MCF 10A (cell line): ENCODE data around the gene EDC4. TPM values are rescaled to one million over a fixed set of nuclear protein-coding genes. Genes with fewer than 3 reads are reported as not detected.

ENCODE experiments used
- BruUV-seq: library from RNA; stranded (reverse); fragments of 400-500 nt; replicated peaks from 2 replicates; lab custom pipeline; 2021; lab: Mats Ljungman, UMichigan
- CTCF ChIA-PET: fragments of 300-600 bp; sonication (Branson Sonifier 250); formaldehyde crosslinking; extraction: SDS; loops from one replicate; lab custom pipeline; 2021; ENCODE audit warnings: antibody characterized with exemption, inconsistent platforms; lab: Yijun Ruan, JAX
- POLR2A ChIA-PET: fragments of 300-600, 350-650 bp; sonication (Branson Sonifier 250); formaldehyde crosslinking; extraction: SDS; loops from one replicate; lab custom pipeline; 2020; ENCODE audit warnings: antibody characterized with exemption, inconsistent platforms; lab: Yijun Ruan, JAX
- DNase-seq: peaks from one replicate; pipeline ENCODE4 v3.0.0-alpha.2; 2018; ENCODE audit not compliant: unreplicated experiment
- H3K27ac Mint-ChIP-seq: one replicate; pipeline ENCODE4 v1.8.0; 2022; ENCODE audit warnings: mild to moderate bottlenecking, low read depth, mixed read lengths; ENCODE audit not compliant: unreplicated experiment
- H3K27me3 Mint-ChIP-seq: one replicate; pipeline ENCODE4 v1.8.0; 2022; ENCODE audit warnings: mixed read lengths; ENCODE audit not compliant: insufficient read depth, unreplicated experiment
- H3K36me3 Mint-ChIP-seq: one replicate; pipeline ENCODE4 v1.8.0; 2022; ENCODE audit warnings: mild to moderate bottlenecking, moderate library complexity, mixed read lengths; ENCODE audit not compliant: insufficient read depth, unreplicated experiment
- H3K4me1 Mint-ChIP-seq: one replicate; pipeline ENCODE4 v1.8.0; 2022; ENCODE audit warnings: mixed read lengths; ENCODE audit not compliant: insufficient read depth, unreplicated experiment
- H3K4me3 Mint-ChIP-seq: one replicate; pipeline ENCODE4 v1.8.0; 2022; ENCODE audit warnings: mild to moderate bottlenecking, moderate library complexity, mixed read lengths; ENCODE audit not compliant: unreplicated experiment
- H3K9me3 Mint-ChIP-seq: one replicate; pipeline ENCODE4 v1.8.0; 2022; ENCODE audit warnings: mixed read lengths; ENCODE audit not compliant: unreplicated experiment
- intact Hi-C: fragments of 100-400 bp; cut with micrococcal nuclease; formaldehyde crosslinking; loops from 2 replicates; pipeline ENCODE4 v1.14.1; 2022
- total RNA-seq: library from RNA; stranded (reverse); gene quantifications from 2 replicates; pipeline ENCODE4 v1.2.3, GENCODE V29; 2022
- TF ChIP-seq, protein P1 (sequence below): fragments of 200-600 bp; IDR thresholded peaks from one replicate; pipeline ENCODE4 v1.8.0; 2022; ENCODE audit warnings: antibody characterized with exemption, mild to moderate bottlenecking; ENCODE audit not compliant: unreplicated experiment

Gene EDC4
- total RNA-seq, 1 experiment from 2014 or later, result 50.9 TPM

DNA sequence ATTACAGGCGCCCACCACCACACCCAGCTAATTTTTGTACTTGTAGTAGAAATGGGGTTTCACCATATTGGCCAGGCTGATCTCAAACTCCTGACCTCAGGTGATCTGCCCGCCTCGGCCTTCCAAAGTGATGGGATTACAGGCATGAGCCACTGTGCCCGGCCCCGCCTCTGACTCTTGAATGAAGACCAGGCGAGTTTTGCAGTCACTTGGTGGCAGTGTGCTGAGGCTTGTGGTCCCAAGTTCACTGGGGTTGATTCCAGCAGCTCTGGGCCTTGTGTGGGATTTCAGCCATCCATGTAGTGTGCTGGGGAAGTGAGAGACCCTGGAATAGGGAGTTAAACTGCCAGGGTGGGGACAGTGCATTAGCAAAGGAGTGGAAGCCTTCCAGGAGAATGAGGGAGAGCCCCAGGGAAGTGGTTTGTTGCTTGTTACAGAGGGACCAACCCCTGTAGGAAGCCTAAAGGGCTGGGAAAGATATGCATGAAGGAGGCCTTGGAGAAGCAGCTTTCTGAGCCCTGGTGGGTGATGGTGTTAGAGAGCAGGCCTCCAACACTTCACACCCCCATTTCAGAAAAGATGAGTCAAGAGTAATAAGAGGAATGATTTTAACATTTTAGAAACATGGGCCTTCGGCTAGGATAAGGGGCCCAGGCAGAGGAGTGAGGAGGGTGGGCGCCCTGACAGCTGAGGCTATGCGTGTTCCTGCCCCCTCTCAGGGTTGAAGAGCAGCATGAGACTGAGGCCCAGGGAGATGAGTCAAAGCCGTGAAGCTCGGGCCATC, 34.7 kb downstream of the EDC4 start:
- Mint-ChIP-seq H3K4me1 (no peaks in the 10 kb centered on the region), H3K9me3 (no peaks in the 10 kb centered on the region), H3K4me3 (no peak overlapping the region), H3K36me3 (peaks cover 53% of the 10 kb centered on the region), H3K27ac (no peak overlapping the region), H3K27me3 (no peaks in the 10 kb centered on the region)
- DNase-seq, result no peak
- CTCF ChIA-PET, result interaction anchor here (1.2 to 2.6 kb wide), 3 partner anchors 12 to 91 kb away, joined by 4 to 10 read pairs (median 6); partner anchors contain the start of gene NRN1L
- POLR2A ChIA-PET, result interaction anchor here (0.5 to 1.4 kb wide), 5 partner anchors 14 to 140 kb away, joined by 3 read pairs; partner anchors contain the start of gene PSKH1
- TF ChIP-seq, protein P1, sequence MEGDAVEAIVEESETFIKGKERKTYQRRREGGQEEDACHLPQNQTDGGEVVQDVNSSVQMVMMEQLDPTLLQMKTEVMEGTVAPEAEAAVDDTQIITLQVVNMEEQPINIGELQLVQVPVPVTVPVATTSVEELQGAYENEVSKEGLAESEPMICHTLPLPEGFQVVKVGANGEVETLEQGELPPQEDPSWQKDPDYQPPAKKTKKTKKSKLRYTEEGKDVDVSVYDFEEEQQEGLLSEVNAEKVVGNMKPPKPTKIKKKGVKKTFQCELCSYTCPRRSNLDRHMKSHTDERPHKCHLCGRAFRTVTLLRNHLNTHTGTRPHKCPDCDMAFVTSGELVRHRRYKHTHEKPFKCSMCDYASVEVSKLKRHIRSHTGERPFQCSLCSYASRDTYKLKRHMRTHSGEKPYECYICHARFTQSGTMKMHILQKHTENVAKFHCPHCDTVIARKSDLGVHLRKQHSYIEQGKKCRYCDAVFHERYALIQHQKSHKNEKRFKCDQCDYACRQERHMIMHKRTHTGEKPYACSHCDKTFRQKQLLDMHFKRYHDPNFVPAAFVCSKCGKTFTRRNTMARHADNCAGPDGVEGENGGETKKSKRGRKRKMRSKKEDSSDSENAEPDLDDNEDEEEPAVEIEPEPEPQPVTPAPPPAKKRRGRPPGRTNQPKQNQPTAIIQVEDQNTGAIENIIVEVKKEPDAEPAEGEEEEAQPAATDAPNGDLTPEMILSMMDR, result no peak
- intact Hi-C loops, result no loop called here
- BruUV-seq, result no TSS peak

DNA sequence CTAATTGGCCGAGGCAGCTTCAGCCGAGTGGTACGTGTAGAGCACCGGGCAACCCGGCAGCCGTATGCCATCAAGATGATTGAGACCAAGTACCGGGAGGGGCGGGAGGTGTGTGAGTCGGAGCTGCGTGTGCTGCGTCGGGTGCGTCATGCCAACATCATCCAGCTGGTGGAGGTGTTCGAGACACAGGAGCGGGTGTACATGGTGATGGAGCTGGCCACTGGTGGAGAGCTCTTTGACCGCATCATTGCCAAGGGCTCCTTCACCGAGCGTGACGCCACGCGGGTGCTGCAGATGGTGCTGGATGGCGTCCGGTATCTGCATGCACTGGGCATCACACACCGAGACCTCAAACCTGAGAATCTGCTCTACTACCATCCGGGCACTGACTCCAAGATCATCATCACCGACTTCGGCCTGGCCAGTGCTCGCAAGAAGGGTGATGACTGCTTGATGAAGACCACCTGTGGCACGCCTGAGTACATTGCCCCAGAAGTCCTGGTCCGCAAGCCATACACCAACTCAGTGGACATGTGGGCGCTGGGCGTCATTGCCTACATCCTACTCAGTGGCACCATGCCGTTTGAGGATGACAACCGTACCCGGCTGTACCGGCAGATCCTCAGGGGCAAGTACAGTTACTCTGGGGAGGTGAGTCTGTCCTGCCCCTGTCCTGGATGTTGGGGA, 36.3 kb downstream of the EDC4 start:
- Mint-ChIP-seq H3K4me3 (no peak overlapping the region), H3K9me3 (no peaks in the 10 kb centered on the region), H3K36me3 (peaks cover 44% of the 10 kb centered on the region), H3K27me3 (no peaks in the 10 kb centered on the region), H3K4me1 (no peaks in the 10 kb centered on the region), H3K27ac (no peak overlapping the region)
- TF ChIP-seq, protein P1, result no peak
- BruUV-seq, result TSS peak; percentile 42
- intact Hi-C loops, result no loop called here
- POLR2A ChIA-PET, result interaction anchor here (1.4 kb wide), 1 partner anchor 26 kb away, joined by 3 read pairs; no protein-coding TSS in a partner anchor
- DNase-seq, result no peak
- CTCF ChIA-PET, result interaction anchor here (1.9 to 2.6 kb wide), 2 partner anchors 25 to 93 kb away, joined by 6 to 10 read pairs; partner anchors contain the start of gene NRN1L

DNA sequence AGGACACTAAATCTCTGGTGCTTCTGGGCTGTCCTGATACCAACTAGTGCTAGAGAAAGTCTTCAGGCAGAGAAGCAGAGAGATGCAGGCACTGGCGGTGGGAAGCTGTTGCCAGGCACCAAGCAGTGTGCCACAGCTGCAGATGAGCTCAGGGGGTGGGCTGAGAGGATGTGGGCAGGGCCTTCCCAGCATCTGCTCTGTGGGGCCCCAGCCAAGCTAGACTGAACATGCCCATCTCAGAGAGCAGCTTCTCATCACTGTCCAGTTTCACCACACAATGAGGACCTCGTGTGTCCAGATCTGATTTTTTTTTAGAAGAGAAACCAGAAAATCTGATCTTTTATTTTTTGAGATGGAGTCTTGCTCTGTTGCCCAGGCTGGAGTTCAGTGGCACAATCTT, 37.3 kb downstream of the EDC4 start:
- intact Hi-C loops, result no loop called here
- H3K9me3 Mint-ChIP-seq, result no peaks in the 10 kb centered on the region
- ChIA-PET POLR2A (interaction anchor here (0.6 kb wide), 1 partner anchor 11 kb away, joined by 3 read pairs; no protein-coding TSS in a partner anchor), CTCF (interaction anchor here (1.3 to 2.6 kb wide), 3 partner anchors 26 to 238 kb away, joined by 3 to 10 read pairs (median 3); partner anchors contain the start of gene NRN1L)
- H3K4me3 Mint-ChIP-seq, result no peak overlapping the region
- BruUV-seq, result no TSS peak
- TF ChIP-seq, protein P1, result no peak
- H3K36me3 Mint-ChIP-seq, result peaks cover 44% of the 10 kb centered on the region
- H3K4me1 Mint-ChIP-seq, result no peaks in the 10 kb centered on the region
- DNase-seq, result peak; percentile 39
- H3K27ac Mint-ChIP-seq, result no peak overlapping the region
- H3K27me3 Mint-ChIP-seq, result no peaks in the 10 kb centered on the region
